Sigmoid colon (tissue), 7 donors: Measurements from ENCODE around the gene SLC16A5. TPM values are rescaled to one million over a fixed set of nuclear protein-coding genes. Genes with fewer than 3 reads are reported as not detected.

Experiments
- DNase-seq: peaks from one replicate; pipeline ENCODE4 v3.0.0-alpha.2; 2019
- H3K27ac ChIP-seq, 4 donors: fragments of 200-600 bp; sonication (generic); one replicate each; pipeline ENCODE4 v1.5.1; 2016 to 2019; ENCODE audit warnings: mild to moderate bottlenecking in 1 of 4
- H3K27me3 ChIP-seq, 3 donors: fragments of 200-600 bp; sonication (generic); one replicate each; pipeline ENCODE4 v1.5.1; 2019; ENCODE audit warnings: mild to moderate bottlenecking in 1 of 3
- H3K36me3 ChIP-seq, 4 donors: fragments of 200-600 bp; sonication (generic); one replicate each; pipeline ENCODE4 v1.5.1; 2016 to 2019
- H3K4me1 ChIP-seq, 4 donors: fragments of 200-600 bp; sonication (generic); one replicate each; pipeline ENCODE4 v1.5.1; 2017 to 2019
- H3K4me3 ChIP-seq, 4 donors: fragments of 200-600 bp; sonication (generic); one replicate each; pipeline ENCODE4 v1.5.1; 2017 to 2019; ENCODE audit warnings: mild to moderate bottlenecking in 2 of 4, moderate library complexity in 1 of 4
- H3K9me3 ChIP-seq, 4 donors: fragments of 200-600 bp in 3 of 4; sonication (generic) in 3 of 4; one replicate each; pipeline versions ENCODE4 v1.5.1 to v1.6.1; 2013 to 2019
- EP300 ChIP-seq, 4 donors: sonication (generic); formaldehyde crosslinking; IDR thresholded peaks; one replicate each; pipeline ENCODE4 v1.6.1; 2017; ENCODE audit warnings: antibody characterized with exemption in 4 of 4
- POLR2A ChIP-seq, 2 donors: fragments of 450-650 bp; IDR thresholded peaks; one replicate each; pipeline ENCODE4 v1.6.1; 2016; ENCODE audit warnings: antibody characterized with exemption in 2 of 2, mild to moderate bottlenecking in 2 of 2, moderate library complexity in 2 of 2
- POLR2AphosphoS5 ChIP-seq, 4 donors: sonication (generic); formaldehyde crosslinking; IDR thresholded peaks; one replicate each; pipeline ENCODE4 v1.6.1; 2017; ENCODE audit warnings: antibody characterized with exemption in 4 of 4
- WGBS, 2 donors: extraction: QIAGEN DNeasy Blood & Tissue Kit; methylation state at CpG; one replicate each; pipeline ENCODE4 v1.1.7; 2013; 5-methylcytosine and 5-hydroxymethylcytosine counted together
- intact Hi-C: fragments of 100-400 bp; cut with DNase I; formaldehyde crosslinking; loops from one replicate; pipeline ENCODE4 v1.15.1; 2023
- polyA plus RNA-seq, 3 donors: library from polyadenylated mRNA; stranded (reverse); fragments of 200-250 nt; gene quantifications; one replicate each; pipeline ENCODE4 v1.2.3, GENCODE V29; 2013
- total RNA-seq, 4 donors: library from RNA; depleted of rRNA; stranded (reverse); fragments of >200 nt; gene quantifications; one replicate each; pipeline ENCODE4 v1.1.0, GENCODE V29; 2016
- TF ChIP-seq, protein P1 (sequence below), 4 experiments: fragments of 450-650 bp in 3 of 4; fragments of 200-600 bp in 1 of 4; IDR thresholded peaks; one replicate each; pipeline ENCODE4 v1.5.1; 2016 to 2019; ENCODE audit warnings: antibody characterized with exemption in 4 of 4, mild to moderate bottlenecking in 3 of 4, moderate library complexity in 2 of 4
- donor health status: healthy with polysubstance abuse.
- donor health status: Bipolar disorder and iron deficiency.
- donor health status: healthy.

The SLC16A5 gene
- total and polyA plus RNA-seq, 7 donors = 2.6 to 31.1 (median 8.1) TPM

DNA sequence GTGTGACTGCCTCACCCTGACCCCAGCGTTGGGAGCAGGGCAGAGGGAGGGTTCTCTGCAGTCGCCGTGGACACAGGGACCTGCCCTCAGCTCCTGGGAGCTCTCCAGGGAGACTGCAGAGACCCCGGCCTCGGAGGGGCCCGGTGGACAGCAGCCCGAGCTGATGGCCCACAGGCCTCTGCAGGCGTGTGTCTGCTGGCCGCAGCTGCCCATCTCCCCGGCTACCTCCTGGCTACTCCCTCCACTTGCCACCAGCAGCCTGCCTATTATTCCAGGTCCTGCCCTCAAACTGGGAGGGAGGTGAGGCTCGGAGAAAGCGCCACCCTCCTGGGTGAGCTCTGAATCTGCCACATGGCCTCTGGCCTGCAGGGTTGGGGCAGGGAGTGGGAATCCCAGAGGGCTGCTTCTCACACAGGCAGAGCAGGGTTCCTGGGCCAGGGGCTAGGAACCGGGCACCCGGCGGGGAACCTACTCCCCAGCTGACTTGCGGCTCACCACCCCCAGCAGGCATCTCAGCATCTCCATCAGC lies 7.2 kb downstream of the SLC16A5 start:
- Histone ChIP-seq H3K36me3 (peaks cover 0 to 3% (median 0%) of the 10 kb centered on the region in 4 donors), H3K9me3 (no peaks in the 10 kb centered on the region), H3K4me1 (peaks cover 0 to 24% (median 14%) of the 10 kb centered on the region in 4 donors), H3K4me3 (no peak overlapping the region), H3K27me3 (no peaks in the 10 kb centered on the region), H3K27ac (no peak overlapping the region)
- intact Hi-C loops = no loop called here
- TF ChIP-seq EP300 (IDR thresholded peaks at IDR 0.05) = no peak
- TF ChIP-seq POLR2A (IDR thresholded peaks at IDR 0.05) = no peak
- TF ChIP-seq, protein P1, sequence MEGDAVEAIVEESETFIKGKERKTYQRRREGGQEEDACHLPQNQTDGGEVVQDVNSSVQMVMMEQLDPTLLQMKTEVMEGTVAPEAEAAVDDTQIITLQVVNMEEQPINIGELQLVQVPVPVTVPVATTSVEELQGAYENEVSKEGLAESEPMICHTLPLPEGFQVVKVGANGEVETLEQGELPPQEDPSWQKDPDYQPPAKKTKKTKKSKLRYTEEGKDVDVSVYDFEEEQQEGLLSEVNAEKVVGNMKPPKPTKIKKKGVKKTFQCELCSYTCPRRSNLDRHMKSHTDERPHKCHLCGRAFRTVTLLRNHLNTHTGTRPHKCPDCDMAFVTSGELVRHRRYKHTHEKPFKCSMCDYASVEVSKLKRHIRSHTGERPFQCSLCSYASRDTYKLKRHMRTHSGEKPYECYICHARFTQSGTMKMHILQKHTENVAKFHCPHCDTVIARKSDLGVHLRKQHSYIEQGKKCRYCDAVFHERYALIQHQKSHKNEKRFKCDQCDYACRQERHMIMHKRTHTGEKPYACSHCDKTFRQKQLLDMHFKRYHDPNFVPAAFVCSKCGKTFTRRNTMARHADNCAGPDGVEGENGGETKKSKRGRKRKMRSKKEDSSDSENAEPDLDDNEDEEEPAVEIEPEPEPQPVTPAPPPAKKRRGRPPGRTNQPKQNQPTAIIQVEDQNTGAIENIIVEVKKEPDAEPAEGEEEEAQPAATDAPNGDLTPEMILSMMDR (IDR thresholded peaks at IDR 0.05) = no peak
- TF ChIP-seq POLR2AphosphoS5 (IDR thresholded peaks at IDR 0.05) = no peak
- no peak for DNase-seq
- WGBS, 2 donors = 56 to 75% methylated on average over 16 of the region's 16 CpGs

DNA sequence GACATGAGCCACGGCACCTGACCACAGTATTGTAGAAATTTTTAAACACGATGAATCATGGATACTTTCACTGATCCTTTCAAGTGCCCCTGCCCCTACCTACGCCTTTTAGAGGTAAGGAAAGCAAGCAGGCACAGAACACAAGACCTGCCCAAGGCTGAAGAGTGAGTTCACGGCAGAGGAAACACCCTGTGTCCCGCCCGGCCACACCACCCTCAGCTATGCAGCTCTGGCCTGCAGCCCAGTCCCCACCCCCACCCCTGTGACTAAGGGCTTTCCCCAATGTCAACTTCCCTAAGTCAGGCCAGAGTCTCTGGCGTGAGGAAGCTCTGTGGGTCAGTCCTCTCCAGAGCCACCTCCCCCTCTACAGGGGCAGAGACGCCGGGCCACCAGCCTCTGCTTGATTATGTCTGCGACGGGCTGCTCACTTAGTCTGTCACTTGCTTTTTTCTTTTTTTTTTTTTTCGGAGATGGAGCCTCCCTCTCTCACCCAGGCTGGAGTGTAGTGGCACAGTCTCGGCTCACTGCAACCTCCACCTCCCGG lies 8.4 kb downstream of the SLC16A5 start:
- H3K36me3 ChIP-seq = peaks cover 0 to 13% (median 0%) of the 10 kb centered on the region in 4 donors
- DNase-seq = no peak
- H3K9me3 ChIP-seq = no peaks in the 10 kb centered on the region
- TF ChIP-seq, protein P1 (IDR thresholded peaks at IDR 0.05) = no peak
- intact Hi-C loops = no loop called here
- H3K27me3 ChIP-seq = no peaks in the 10 kb centered on the region
- H3K4me3 ChIP-seq = no peak overlapping the region
- H3K27ac ChIP-seq = peak overlapping the region in 1 of 4 donors; percentile 46
- WGBS, 2 donors = 9 to 44% methylated on average over 14 of the region's 14 CpGs
- peaks cover 0 to 18% (median 9%) of the 10 kb centered on the region in 4 donors for H3K4me1 ChIP-seq

DNA sequence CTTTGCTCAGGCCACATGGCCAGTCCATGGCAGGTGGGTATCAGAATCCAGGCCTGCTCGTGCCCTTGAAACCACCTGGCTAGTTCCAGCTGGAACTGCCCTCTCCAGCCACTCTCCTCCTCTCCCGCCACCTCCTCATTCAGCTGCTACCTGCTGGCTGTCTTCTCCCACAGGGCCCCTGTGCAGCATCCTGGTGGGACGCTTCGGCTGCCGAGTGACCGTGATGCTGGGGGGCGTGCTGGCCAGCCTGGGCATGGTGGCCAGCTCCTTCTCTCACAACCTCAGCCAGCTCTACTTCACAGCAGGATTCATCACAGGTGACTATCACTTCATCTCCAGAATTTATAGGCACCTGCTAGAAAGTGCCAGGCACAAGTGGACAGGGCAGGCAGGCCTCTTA lies 10.1 kb downstream of the SLC16A5 start:
- peaks cover 0 to 8% (median 3%) of the 10 kb centered on the region in 4 donors for H3K4me1 ChIP-seq
- no peak overlapping the region for H3K27ac ChIP-seq
- H3K27me3 ChIP-seq = no peaks in the 10 kb centered on the region
- intact Hi-C loops = no loop called here
- no peak overlapping the region for H3K4me3 ChIP-seq
- peaks cover 0 to 13% (median 0%) of the 10 kb centered on the region in 4 donors for H3K36me3 ChIP-seq
- 94 to 95% methylated on average over 7 of the region's 7 CpGs for WGBS, 2 donors
- H3K9me3 ChIP-seq = no peaks in the 10 kb centered on the region
- no peak for DNase-seq
- TF ChIP-seq EP300 (IDR thresholded peaks at IDR 0.05) = no peak
- no peak for TF ChIP-seq POLR2A (IDR thresholded peaks at IDR 0.05)
- TF ChIP-seq, protein P1 (IDR thresholded peaks at IDR 0.05) = no peak
- no peak for TF ChIP-seq POLR2AphosphoS5 (IDR thresholded peaks at IDR 0.05)

DNA sequence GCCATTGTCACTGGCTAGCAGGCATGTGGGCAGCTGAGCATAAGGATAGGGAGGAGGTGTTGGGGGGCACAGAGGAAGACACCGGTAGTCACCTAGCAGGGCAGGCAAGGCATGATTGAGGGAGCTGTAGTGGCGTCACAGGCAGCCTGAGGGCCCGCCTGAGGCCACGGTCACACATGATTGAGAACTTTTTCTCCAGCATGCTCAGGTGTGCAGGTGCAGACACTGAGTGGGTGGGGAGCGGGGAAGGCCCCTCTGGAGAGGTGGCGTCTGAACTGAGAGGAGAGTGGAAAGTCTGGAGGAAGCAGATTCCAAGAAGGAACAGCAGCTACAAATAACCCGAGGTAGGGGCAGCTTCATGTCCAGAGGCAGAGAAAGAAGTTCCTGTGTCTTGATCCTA lies 11.1 kb downstream of the SLC16A5 start:
- Histone ChIP-seq H3K27me3 (no peaks in the 10 kb centered on the region), H3K4me1 (peaks cover 0 to 8% (median 6%) of the 10 kb centered on the region in 4 donors), H3K9me3 (no peaks in the 10 kb centered on the region), H3K36me3 (peaks cover 0 to 13% (median 0%) of the 10 kb centered on the region in 4 donors), H3K4me3 (no peak overlapping the region), H3K27ac (no peak overlapping the region)
- intact Hi-C loops = no loop called here
- DNase-seq = no peak
- TF ChIP-seq POLR2A (IDR thresholded peaks at IDR 0.05) (no peak), POLR2AphosphoS5 (IDR thresholded peaks at IDR 0.05) (no peak), EP300 (IDR thresholded peaks at IDR 0.05) (no peak)
- TF ChIP-seq, protein P1 (IDR thresholded peaks at IDR 0.05) = no peak
- WGBS, 2 donors = 89 to 95% methylated on average over 7 of the region's 7 CpGs
